PFSK-1 (cell line): ENCODE data around the gene KCNT2.

Experiments used
- POLR2AphosphoS5 ChIP-seq: IDR thresholded peaks from 2 replicates; pipeline ENCODE4 v1.6.1; 2012; ENCODE audit warnings: low read depth, mild to moderate bottlenecking, control low read depth, low read length, moderate library complexity
- TF ChIP-seq, protein P1 (sequence below), 2 experiments: IDR thresholded peaks; 2 replicates each; pipeline versions ENCODE4 v1.6.1 to v1.8.0; 2011 to 2012; ENCODE audit warnings: low read depth in 2 of 2, low read length in 2 of 2, control low read depth in 1 of 2, inconsistent platforms in 1 of 2, mild to moderate bottlenecking in 1 of 2, moderate library complexity in 1 of 2; ENCODE audit not compliant: insufficient read depth in 1 of 2

DNA sequence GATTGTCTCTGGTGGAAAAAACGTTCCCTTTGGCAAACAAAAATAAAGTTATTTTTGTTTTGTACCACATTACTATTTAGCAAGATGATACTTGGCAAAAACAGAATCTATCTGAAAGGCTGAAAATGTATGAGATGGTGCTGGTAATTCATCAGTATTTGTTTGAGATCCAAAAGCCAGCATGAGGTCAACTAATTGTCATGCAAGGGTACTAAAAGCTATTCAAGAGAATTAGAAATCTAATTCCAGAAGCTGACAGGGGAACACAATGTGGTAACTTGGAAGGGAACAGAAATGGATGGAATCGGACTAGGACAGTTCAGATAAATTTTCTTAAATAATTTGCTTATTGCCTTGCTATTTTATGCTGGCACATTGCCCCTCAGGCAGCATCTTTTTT is 263.8 kb downstream of the KCNT2 start:
- TF ChIP-seq POLR2AphosphoS5 = no peak
- TF ChIP-seq, protein P1, sequence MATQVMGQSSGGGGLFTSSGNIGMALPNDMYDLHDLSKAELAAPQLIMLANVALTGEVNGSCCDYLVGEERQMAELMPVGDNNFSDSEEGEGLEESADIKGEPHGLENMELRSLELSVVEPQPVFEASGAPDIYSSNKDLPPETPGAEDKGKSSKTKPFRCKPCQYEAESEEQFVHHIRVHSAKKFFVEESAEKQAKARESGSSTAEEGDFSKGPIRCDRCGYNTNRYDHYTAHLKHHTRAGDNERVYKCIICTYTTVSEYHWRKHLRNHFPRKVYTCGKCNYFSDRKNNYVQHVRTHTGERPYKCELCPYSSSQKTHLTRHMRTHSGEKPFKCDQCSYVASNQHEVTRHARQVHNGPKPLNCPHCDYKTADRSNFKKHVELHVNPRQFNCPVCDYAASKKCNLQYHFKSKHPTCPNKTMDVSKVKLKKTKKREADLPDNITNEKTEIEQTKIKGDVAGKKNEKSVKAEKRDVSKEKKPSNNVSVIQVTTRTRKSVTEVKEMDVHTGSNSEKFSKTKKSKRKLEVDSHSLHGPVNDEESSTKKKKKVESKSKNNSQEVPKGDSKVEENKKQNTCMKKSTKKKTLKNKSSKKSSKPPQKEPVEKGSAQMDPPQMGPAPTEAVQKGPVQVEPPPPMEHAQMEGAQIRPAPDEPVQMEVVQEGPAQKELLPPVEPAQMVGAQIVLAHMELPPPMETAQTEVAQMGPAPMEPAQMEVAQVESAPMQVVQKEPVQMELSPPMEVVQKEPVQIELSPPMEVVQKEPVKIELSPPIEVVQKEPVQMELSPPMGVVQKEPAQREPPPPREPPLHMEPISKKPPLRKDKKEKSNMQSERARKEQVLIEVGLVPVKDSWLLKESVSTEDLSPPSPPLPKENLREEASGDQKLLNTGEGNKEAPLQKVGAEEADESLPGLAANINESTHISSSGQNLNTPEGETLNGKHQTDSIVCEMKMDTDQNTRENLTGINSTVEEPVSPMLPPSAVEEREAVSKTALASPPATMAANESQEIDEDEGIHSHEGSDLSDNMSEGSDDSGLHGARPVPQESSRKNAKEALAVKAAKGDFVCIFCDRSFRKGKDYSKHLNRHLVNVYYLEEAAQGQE (IDR thresholded peaks at IDR 0.05; ENCODE audit: insufficient read depth in 1 of 2, low read depth in 2 of 2, low read length in 2 of 2) = no peak
